Ectodermal cell (in vitro differentiated cells): ENCODE measurements around the gene LRRC14B.
"Not testable (repeated sequence)": the region's sequence is repeated elsewhere in the genome, so short reads cannot be mapped to it uniquely, and the experiment has no call there.

Experiments used
- H3K27ac ChIP-seq: 2 replicates; pipeline ENCODE4 v1.7.0; 2013; ENCODE audit warnings: mild to moderate bottlenecking, low read depth, low read length; ENCODE audit not compliant: insufficient read depth, poor library complexity, severe bottlenecking
- H3K27me3 ChIP-seq: 2 replicates; pipeline ENCODE4 v1.7.0; 2013; ENCODE audit warnings: mild to moderate bottlenecking, low read length; ENCODE audit not compliant: insufficient read depth, control insufficient read depth, poor library complexity, severe bottlenecking
- H3K36me3 ChIP-seq: one replicate; pipeline ENCODE4 v1.7.0; 2013; ENCODE audit warnings: low read length; ENCODE audit not compliant: control insufficient read depth, insufficient read depth
- H3K4me1 ChIP-seq: one replicate; pipeline ENCODE4 v1.7.0; 2013; ENCODE audit warnings: low read length; ENCODE audit not compliant: control insufficient read depth, insufficient read depth
- H3K4me3 ChIP-seq: 2 replicates; pipeline ENCODE4 v1.7.0; 2013; ENCODE audit warnings: low read depth, low read length, control low read depth; ENCODE audit not compliant: insufficient read depth
- H3K9me3 ChIP-seq: 2 replicates; pipeline ENCODE4 v1.7.0; 2013; ENCODE audit warnings: mild to moderate bottlenecking, low read length, moderate library complexity; ENCODE audit not compliant: control insufficient read depth
- WGBS, 2 experiments: methylation state at CpG; one replicate each; pipeline ENCODE4 v1.1.7; 2013; ENCODE audit warnings: missing lambda C conversion rate in 2 of 2; 5-methylcytosine and 5-hydroxymethylcytosine counted together

The LRRC14B gene

DNA sequence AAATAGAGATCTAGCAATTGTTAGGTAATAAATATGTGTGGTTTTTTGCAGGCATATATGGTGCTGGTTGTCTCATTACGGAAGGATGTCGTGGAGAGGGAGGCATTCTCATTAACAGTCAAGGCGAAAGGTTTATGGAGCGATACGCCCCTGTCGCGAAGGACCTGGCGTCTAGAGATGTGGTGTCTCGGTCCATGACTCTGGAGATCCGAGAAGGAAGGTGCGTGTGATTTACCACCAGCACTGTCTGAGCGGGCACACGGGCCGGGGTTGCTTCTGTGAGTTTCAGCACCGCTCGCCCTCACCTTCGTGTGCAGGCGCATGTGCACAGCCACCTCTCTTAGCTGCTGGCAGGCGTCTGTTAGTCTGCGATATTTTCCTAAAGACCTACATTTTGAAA lies 42.1 kb downstream of the LRRC14B start:
- H3K4me1 ChIP-seq, H3K27me3 ChIP-seq, H3K9me3 ChIP-seq, H3K36me3 ChIP-seq, H3K27ac ChIP-seq, H3K4me3 ChIP-seq: not testable (repeated sequence)
- WGBS, 2 experiments, result 96 to 97% methylated on average over 20 of the region's 20 CpGs

GRCh38 chr5:234450-234849 lies 43.2 kb downstream of the LRRC14B start:
- Histone ChIP-seq H3K4me3 (no peak overlapping the region), H3K36me3 (peaks cover 10% of the 10 kb centered on the region), H3K27me3 (no peaks in the 10 kb centered on the region), H3K9me3 (no peaks in the 10 kb centered on the region), H3K4me1 (no peaks in the 10 kb centered on the region), H3K27ac (no peak overlapping the region)
- WGBS, 2 experiments, result 93 to 95% methylated on average over 5 to 8 of the region's 8 CpGs

GRCh38 chr5:235527-235926 lies 44.2 kb downstream of the LRRC14B start:
- H3K4me1 ChIP-seq, H3K9me3 ChIP-seq: not testable (repeated sequence)
- H3K36me3 ChIP-seq, result peaks cover 12% of the 10 kb centered on the region

DNA sequence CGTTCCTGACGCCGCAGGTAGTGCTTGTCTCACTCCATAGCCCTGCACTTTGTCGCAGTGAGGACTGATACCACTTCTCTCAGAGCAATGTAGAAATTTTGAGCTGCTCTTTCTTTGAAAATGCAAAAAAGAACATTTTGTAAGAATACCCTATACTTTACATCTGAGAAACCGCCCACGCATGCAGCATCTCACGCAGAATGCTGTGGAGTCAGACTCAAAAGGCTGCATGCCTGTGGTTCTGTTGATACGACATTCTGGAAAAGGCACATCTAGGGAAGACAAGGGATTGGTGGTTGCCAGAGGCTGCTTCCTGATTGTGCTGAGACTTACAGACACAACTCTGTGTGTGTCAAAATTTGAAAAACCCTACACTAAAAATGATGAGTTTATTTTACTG lies 46.6 kb downstream of the LRRC14B start:
- WGBS, 2 experiments, result 95 to 99% methylated on average over 8 of the region's 8 CpGs
- H3K4me3 ChIP-seq, H3K4me1 ChIP-seq, H3K9me3 ChIP-seq, H3K27me3 ChIP-seq, H3K27ac ChIP-seq: not testable (repeated sequence)
- peaks cover 25% of the 10 kb centered on the region for H3K36me3 ChIP-seq

More at GRCh38 chr5:235527-235926, 44.2 kb downstream of the LRRC14B start:
- H3K27ac ChIP-seq, H3K27me3 ChIP-seq, H3K4me3 ChIP-seq: not testable (repeated sequence)
- WGBS, 2 experiments, result 96 to 98% methylated on average over 4 of the region's 9 CpGs

DNA sequence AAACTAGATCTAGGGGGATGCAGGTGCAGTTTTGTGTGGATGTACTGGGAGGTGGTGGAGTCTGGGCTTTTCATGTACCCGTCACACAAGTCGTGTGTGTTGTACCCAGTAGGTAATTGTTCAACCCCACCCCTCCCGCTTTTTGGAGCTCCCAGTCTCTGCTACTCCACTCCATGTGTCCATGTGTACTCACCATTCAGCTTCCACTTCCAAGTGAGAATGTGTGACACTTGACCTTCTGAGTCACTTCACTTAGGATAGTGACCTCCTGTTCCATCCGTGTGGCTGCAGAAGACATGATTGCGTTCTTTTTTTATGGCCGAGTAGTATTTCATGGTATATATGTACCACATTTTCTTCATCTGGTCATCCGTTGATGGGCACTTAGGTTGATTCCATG lies 49.3 kb downstream of the LRRC14B start:
- peaks cover 19% of the 10 kb centered on the region for H3K36me3 ChIP-seq
- not testable (repeated sequence) for H3K27ac ChIP-seq, H3K9me3 ChIP-seq, H3K27me3 ChIP-seq, H3K4me3 ChIP-seq, H3K4me1 ChIP-seq
- 94 to 98% methylated on average over 7 of the region's 7 CpGs for WGBS, 2 experiments

GRCh38 chr5:241045-241669 lies 49.9 kb downstream of the LRRC14B start:
- H3K9me3 ChIP-seq, H3K27ac ChIP-seq, H3K4me1 ChIP-seq, H3K4me3 ChIP-seq, H3K27me3 ChIP-seq: not testable (repeated sequence)
- 88 to 91% methylated on average over 13 of the region's 13 CpGs for WGBS, 2 experiments
- H3K36me3 ChIP-seq, result peaks cover 19% of the 10 kb centered on the region

DNA sequence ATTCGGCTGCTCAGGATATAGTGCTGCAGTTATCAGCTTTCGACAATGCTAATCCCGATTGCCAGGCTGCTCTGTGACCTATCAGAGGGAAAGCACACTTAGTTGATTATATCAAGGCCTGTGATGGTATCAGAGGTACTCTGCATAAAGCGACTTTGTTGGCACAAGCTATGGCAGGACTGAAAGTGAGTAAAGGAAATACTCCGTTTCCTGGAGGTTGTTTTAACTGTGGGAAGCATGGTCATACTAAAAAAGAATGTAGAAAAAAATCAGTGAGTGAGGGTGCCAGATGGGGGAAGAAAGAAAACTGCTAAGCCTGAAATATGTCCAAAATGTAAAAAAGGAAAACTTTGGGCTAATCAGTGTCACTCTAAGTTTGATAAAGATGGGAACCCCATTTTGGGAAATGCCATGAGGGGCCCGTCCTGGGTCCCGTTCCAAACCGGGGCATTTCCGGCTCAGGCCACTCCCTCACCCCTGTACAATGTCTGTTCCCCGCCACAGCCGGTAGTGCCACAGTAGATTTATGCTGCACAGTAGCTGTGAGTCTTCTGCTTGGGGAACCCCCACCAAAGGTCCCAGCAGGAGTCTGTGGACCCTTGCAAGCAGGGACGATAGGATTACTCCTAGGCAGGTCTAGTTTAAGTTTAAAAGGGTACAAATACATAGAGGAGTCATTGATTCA lies 52.5 kb downstream of the LRRC14B start:
- H3K4me3 ChIP-seq, H3K27ac ChIP-seq, H3K27me3 ChIP-seq, H3K4me1 ChIP-seq, H3K9me3 ChIP-seq: not testable (repeated sequence)
- peaks cover 34% of the 10 kb centered on the region for H3K36me3 ChIP-seq
- 92% methylated on average over 12 of the region's 12 CpGs for WGBS, 2 experiments

DNA sequence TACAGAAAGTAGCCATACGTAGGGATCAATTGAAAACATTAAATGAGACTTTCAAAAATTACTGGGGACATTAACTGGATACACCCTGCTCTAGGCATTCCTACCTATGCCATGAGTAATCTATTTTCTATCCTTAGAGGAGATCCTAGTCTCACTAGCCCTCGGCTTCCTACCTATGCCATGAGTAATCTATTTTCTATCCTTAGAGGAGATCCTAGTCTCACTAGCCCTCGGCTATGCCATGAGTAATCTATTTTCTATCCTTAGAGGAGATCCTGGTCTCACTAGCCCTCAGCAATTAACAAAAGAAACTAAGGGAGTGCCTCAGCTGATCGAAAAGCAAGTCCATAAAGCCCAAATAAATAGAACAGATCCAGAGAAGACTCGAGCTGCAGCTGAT lies 54.4 kb downstream of the LRRC14B start:
- not testable (repeated sequence) for H3K4me3 ChIP-seq, H3K27ac ChIP-seq, H3K9me3 ChIP-seq, H3K4me1 ChIP-seq, H3K27me3 ChIP-seq
- WGBS, 2 experiments, result 84 to 86% methylated on average over 5 of the region's 5 CpGs
- peaks cover 31% of the 10 kb centered on the region for H3K36me3 ChIP-seq
